ENCODE data around the gene RIPK3.
"Not testable (repeated sequence)": the region's sequence is repeated elsewhere in the genome, so short reads cannot be mapped to it uniquely, and the experiment has no call there.

Gene RIPK3

GRCh38 chr14:24366721-24367513 lies 27.1 kb upstream of the RIPK3 start:
- Histone ChIP-seq H3K4me1 (ENCODE audit: control insufficient read depth, insufficient read depth, low read length) (peaks cover 14% of the 10 kb centered on the region), H3K9ac (ENCODE audit: low read length) (peak overlapping the region; percentile 45), H3K4me3 (ENCODE audit: low read length) (peak overlapping the region; percentile 78), H3K27ac (ENCODE audit: low read depth, low read length) (peak overlapping the region; percentile 99), H3K27me3 (ENCODE audit: control insufficient read depth, insufficient read depth, low read length) (no peaks in the 10 kb centered on the region), H3K36me3 (ENCODE audit: control insufficient read depth, insufficient read depth, low read length) (no peaks in the 10 kb centered on the region)

DNA sequence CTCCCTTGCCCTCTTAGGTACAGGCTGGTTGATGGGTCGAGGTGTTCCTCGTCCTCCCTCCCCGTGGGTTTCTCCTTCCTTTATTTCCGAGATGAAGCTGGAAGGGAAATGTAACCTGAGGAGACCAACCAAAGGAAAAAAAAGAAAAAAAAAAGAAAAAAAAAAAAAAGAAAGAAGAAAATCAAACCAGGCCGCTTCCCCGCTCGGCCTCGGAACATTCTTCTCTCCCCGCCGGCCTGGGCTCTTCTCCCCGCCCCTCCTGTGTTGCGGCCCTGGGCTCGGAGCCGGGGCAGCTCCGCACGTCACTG lies 26.6 kb upstream of the RIPK3 start:
- H3K27me3 ChIP-seq (ENCODE audit: control insufficient read depth, insufficient read depth, low read length), result no peaks in the 10 kb centered on the region
- peak overlapping the region; percentile 78 for H3K4me3 ChIP-seq (ENCODE audit: low read length)
- H3K27ac ChIP-seq (ENCODE audit: low read depth, low read length), result peak overlapping the region; percentile 99
- H3K36me3 ChIP-seq (ENCODE audit: control insufficient read depth, insufficient read depth, low read length), result no peaks in the 10 kb centered on the region
- peaks cover 14% of the 10 kb centered on the region for H3K4me1 ChIP-seq (ENCODE audit: control insufficient read depth, insufficient read depth, low read length)
- peak overlapping the region; percentile 74 for H3K9ac ChIP-seq (ENCODE audit: low read length)

- peak overlapping the region; percentile 78 for H3K4me3 ChIP-seq (ENCODE audit: low read length)
- no peaks in the 10 kb centered on the region for H3K36me3 ChIP-seq (ENCODE audit: control insufficient read depth, insufficient read depth, low read length)
- H3K27ac ChIP-seq (ENCODE audit: low read depth, low read length), result peak overlapping the region; percentile 99
- no peaks in the 10 kb centered on the region for H3K27me3 ChIP-seq (ENCODE audit: control insufficient read depth, insufficient read depth, low read length)
- peaks cover 14% of the 10 kb centered on the region for H3K4me1 ChIP-seq (ENCODE audit: control insufficient read depth, insufficient read depth, low read length)
- peak overlapping the region; percentile 74 for H3K9ac ChIP-seq (ENCODE audit: low read length)
These were observed 26.0 kb upstream of the RIPK3 start for GRCh38 chr14:24365600-24366412.

DNA sequence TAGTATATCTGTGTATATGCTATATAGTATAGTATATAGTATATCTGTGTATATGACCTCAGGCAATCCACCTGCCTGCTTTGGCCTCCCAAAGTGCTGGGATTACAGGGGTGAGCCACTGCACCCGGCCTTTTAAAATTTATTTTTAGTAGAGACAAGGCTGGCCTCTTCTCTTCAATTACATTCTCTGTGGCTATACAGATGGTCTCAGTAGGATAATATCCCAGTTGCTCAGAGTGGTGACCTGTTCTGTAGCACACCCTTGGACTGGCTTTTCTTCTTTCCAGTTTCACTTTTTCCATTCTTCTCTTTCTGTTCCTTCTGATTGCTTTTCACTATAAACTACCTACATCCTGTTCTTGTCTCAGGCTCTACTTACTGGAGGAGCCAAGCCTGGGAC lies 25.1 kb upstream of the RIPK3 start:
- H3K9ac ChIP-seq (ENCODE audit: low read length), result no peak overlapping the region
- H3K27ac ChIP-seq (ENCODE audit: low read depth, low read length), result peak overlapping the region; percentile 99
- no peaks in the 10 kb centered on the region for H3K27me3 ChIP-seq (ENCODE audit: control insufficient read depth, insufficient read depth, low read length)
- no peak overlapping the region for H3K4me3 ChIP-seq (ENCODE audit: low read length)
- H3K36me3 ChIP-seq (ENCODE audit: control insufficient read depth, insufficient read depth, low read length), result no peaks in the 10 kb centered on the region
- H3K4me1 ChIP-seq (ENCODE audit: control insufficient read depth, insufficient read depth, low read length), result peaks cover 14% of the 10 kb centered on the region

- Histone ChIP-seq H3K27me3 (ENCODE audit: control insufficient read depth, insufficient read depth, low read length) (no peaks in the 10 kb centered on the region), H3K27ac (ENCODE audit: low read depth, low read length) (no peak overlapping the region), H3K4me3 (ENCODE audit: low read length) (no peak overlapping the region), H3K4me1 (ENCODE audit: control insufficient read depth, insufficient read depth, low read length) (peaks cover 14% of the 10 kb centered on the region), H3K36me3 (ENCODE audit: control insufficient read depth, insufficient read depth, low read length) (no peaks in the 10 kb centered on the region), H3K9ac (ENCODE audit: low read length) (no peak overlapping the region)
These were observed 23.6 kb upstream of the RIPK3 start for GRCh38 chr14:24363401-24363800.

GRCh38 chr14:24362241-24362960 lies 22.6 kb upstream of the RIPK3 start:
- Histone ChIP-seq H3K36me3 (ENCODE audit: control insufficient read depth, insufficient read depth, low read length) (no peaks in the 10 kb centered on the region), H3K27ac (ENCODE audit: low read depth, low read length) (no peak overlapping the region), H3K27me3 (ENCODE audit: control insufficient read depth, insufficient read depth, low read length) (no peaks in the 10 kb centered on the region), H3K9ac (ENCODE audit: low read length) (no peak overlapping the region), H3K4me3 (ENCODE audit: low read length) (no peak overlapping the region), H3K4me1 (ENCODE audit: control insufficient read depth, insufficient read depth, low read length) (peaks cover 11% of the 10 kb centered on the region)

DNA sequence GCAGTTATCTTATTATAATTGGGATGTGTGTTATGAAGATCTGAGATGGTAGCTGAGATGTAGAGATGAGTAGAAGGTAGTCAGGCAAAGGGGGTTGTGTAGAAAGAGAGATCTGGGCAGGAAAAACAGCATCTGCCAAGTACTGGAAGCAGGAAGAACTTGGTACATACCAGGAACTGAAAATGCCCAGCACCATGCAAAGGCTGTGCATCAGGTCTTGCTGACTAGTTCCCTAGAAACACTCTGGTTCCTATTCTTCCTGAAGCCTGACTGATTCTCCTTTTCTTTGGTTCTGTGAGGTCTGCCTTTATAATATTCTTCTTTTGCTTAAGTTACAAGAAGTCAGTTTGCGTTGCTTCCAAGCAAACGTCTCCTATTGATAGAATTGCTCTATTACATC lies 21.5 kb upstream of the RIPK3 start:
- Histone ChIP-seq H3K27ac (ENCODE audit: low read depth, low read length) (no peak overlapping the region), H3K27me3 (ENCODE audit: control insufficient read depth, insufficient read depth, low read length) (no peaks in the 10 kb centered on the region)

DNA sequence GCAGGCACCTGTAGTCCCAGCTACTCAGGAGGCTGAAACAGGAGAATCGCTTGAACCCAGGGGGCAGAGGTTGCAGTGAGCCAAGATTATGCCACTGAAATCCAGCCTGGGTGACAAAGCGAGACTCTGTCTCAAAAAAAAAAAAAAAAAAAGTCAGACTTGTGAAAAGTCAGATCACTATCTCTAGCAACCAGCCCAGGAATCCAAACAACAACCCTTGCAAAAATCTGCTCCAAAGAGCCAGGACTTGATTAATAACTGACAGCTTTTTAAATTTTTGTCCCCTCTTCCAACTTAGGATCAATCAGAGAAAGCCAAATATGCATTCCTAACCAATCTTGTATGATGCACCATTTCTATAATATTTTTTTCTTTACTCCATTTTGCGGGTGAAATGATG lies 20.5 kb upstream of the RIPK3 start:
- H3K4me3 ChIP-seq (ENCODE audit: low read length), result no peak overlapping the region
- no peak overlapping the region for H3K27ac ChIP-seq (ENCODE audit: low read depth, low read length)
- no peaks in the 10 kb centered on the region for H3K36me3 ChIP-seq (ENCODE audit: control insufficient read depth, insufficient read depth, low read length)
- no peak overlapping the region for H3K9ac ChIP-seq (ENCODE audit: low read length)
- H3K27me3 ChIP-seq (ENCODE audit: control insufficient read depth, insufficient read depth, low read length), result no peaks in the 10 kb centered on the region
- H3K4me1 ChIP-seq (ENCODE audit: control insufficient read depth, insufficient read depth, low read length), result peaks cover under 1% of the 10 kb centered on the region

More for the DNA sequence above, 21.5 kb upstream of the RIPK3 start:
- H3K4me1 ChIP-seq (ENCODE audit: control insufficient read depth, insufficient read depth, low read length), result peaks cover 8% of the 10 kb centered on the region
- no peak overlapping the region for H3K9ac ChIP-seq (ENCODE audit: low read length)
- no peaks in the 10 kb centered on the region for H3K36me3 ChIP-seq (ENCODE audit: control insufficient read depth, insufficient read depth, low read length)
- H3K4me3 ChIP-seq (ENCODE audit: low read length), result no peak overlapping the region

DNA sequence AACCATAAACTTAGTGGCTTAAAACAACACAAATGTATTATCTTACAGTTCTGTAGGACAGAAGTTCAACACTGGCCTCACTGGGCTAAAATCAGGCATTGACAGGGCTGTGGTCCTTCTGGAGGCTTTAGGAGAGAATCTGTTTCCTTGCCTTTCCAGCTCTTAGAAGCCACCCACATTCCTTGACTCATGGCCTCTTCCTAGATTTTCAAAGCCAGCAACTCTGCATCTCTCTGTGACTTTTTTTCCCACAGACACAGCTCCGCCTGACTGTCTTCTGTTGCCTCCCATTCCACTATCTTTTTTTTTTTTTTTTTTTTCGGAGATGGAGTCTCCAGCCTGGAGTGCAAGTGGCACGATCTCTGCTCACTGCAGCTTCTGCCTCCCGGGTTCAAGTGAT lies 16.4 kb upstream of the RIPK3 start:
- H3K27me3 ChIP-seq (ENCODE audit: control insufficient read depth, insufficient read depth, low read length), result no peaks in the 10 kb centered on the region
- no peak overlapping the region for H3K4me3 ChIP-seq (ENCODE audit: low read length)
- H3K27ac ChIP-seq (ENCODE audit: low read depth, low read length), result no peak overlapping the region

GRCh38 chr14:24355009-24355408 lies 15.2 kb upstream of the RIPK3 start:
- Histone ChIP-seq H3K27me3 (ENCODE audit: control insufficient read depth, insufficient read depth, low read length) (no peaks in the 10 kb centered on the region), H3K27ac (ENCODE audit: low read depth, low read length) (no peak overlapping the region), H3K36me3 (ENCODE audit: control insufficient read depth, insufficient read depth, low read length) (no peaks in the 10 kb centered on the region), H3K4me3 (ENCODE audit: low read length) (no peak overlapping the region), H3K9ac (ENCODE audit: low read length) (no peak overlapping the region), H3K4me1 (ENCODE audit: control insufficient read depth, insufficient read depth, low read length) (no peaks in the 10 kb centered on the region)

More for the DNA sequence above, 16.4 kb upstream of the RIPK3 start:
- no peak overlapping the region for H3K9ac ChIP-seq (ENCODE audit: low read length)
- H3K36me3 ChIP-seq (ENCODE audit: control insufficient read depth, insufficient read depth, low read length), result no peaks in the 10 kb centered on the region
- H3K4me1 ChIP-seq (ENCODE audit: control insufficient read depth, insufficient read depth, low read length), result no peaks in the 10 kb centered on the region

DNA sequence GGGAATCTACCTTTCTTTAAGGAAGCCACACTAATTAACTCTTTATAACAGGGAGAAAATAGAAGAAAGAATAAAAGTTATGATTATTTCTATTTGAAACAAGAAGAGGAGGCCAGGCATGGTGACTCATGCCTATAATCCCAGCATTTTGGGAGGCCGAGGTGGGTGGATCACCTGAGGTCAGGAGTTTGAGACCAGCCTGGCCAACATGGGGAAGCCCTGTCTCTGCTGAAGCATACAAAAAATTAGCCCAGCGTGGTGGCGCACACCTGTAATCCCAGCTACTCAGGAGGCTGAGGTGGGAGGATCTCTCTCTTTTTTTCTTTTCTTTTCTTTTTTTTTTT lies 14.7 kb upstream of the RIPK3 start:
- H3K9ac ChIP-seq (ENCODE audit: low read length); H3K4me1 ChIP-seq (ENCODE audit: control insufficient read depth, insufficient read depth, low read length); H3K27ac ChIP-seq (ENCODE audit: low read depth, low read length); H3K4me3 ChIP-seq (ENCODE audit: low read length); H3K36me3 ChIP-seq (ENCODE audit: control insufficient read depth, insufficient read depth, low read length); H3K27me3 ChIP-seq (ENCODE audit: control insufficient read depth, insufficient read depth, low read length): not testable (repeated sequence)

- no peak overlapping the region for H3K4me3 ChIP-seq (ENCODE audit: low read length)
- H3K9ac ChIP-seq (ENCODE audit: low read length), result no peak overlapping the region
- no peak overlapping the region for H3K27ac ChIP-seq (ENCODE audit: low read depth, low read length)
- H3K36me3 ChIP-seq (ENCODE audit: control insufficient read depth, insufficient read depth, low read length), result no peaks in the 10 kb centered on the region
- no peaks in the 10 kb centered on the region for H3K4me1 ChIP-seq (ENCODE audit: control insufficient read depth, insufficient read depth, low read length)
- H3K27me3 ChIP-seq (ENCODE audit: control insufficient read depth, insufficient read depth, low read length), result no peaks in the 10 kb centered on the region
These were observed 14.0 kb upstream of the RIPK3 start for GRCh38 chr14:24353559-24354481.

All from rectal smooth muscle tissue (tissue), 1 donor.